ENCODE measurements around the gene PRPF8.

PRPF8 gene

GRCh38 chr17:1624650-1625049, 60.0 kb downstream of the PRPF8 start:
- no peak for DNase-seq

- DNase-seq = no peak
Measured at GRCh38 chr17:1623057-1623630, 61.5 kb downstream of the PRPF8 start.

- DNase-seq = no peak
Measured at GRCh38 chr17:1621273-1621954, 63.3 kb downstream of the PRPF8 start.

DNA sequence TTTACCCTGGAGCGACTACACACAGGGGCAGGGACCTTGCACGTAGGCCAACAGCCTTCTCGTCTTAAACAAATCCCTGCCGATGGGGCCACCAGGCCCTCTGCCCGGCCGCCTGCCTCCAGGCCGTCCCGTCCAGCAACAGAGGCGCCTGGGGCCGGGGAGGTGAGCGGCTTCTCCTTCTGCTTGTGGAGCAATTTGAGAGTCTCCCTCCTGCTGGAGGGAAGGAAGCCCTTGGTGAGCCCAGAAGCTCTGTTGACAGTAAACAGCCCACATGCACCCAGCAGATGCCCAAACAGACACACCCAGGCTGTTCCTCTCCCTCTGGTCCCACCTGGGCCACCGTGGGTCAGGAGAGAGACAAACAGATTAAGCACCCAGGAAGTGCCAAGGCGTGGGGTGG, 64.2 kb downstream of the PRPF8 start:
- no peak for DNase-seq

GRCh38 chr17:1617620-1618174, 67.0 kb downstream of the PRPF8 start:
- no peak for DNase-seq

- no peak for DNase-seq
Measured at GRCh38 chr17:1616101-1616500, 68.6 kb downstream of the PRPF8 start.

DNA sequence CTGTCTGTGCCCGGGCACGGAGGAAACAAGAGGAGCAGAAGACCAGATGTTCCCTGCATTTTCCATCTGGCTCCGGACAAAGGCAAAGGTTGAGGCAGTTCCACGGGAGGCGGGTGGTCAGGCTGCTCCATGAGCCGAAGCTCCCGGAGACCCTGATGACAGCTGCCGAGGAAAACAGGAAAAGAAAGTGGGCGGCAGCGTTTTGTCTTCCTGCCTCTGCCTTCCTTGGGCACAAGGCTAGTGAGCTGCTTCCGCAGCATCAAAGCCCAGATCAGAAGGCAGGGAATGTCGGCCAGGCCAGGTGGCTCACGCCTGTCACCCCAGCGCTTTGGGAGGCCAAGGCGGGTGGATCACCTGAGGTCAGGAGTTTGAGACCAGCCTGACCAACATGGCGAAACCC, 72.3 kb downstream of the PRPF8 start:
- DNase-seq = no peak

- peak; percentile 18 for DNase-seq
Measured at GRCh38 chr17:1611715-1612114, 73.0 kb downstream of the PRPF8 start.

DNA sequence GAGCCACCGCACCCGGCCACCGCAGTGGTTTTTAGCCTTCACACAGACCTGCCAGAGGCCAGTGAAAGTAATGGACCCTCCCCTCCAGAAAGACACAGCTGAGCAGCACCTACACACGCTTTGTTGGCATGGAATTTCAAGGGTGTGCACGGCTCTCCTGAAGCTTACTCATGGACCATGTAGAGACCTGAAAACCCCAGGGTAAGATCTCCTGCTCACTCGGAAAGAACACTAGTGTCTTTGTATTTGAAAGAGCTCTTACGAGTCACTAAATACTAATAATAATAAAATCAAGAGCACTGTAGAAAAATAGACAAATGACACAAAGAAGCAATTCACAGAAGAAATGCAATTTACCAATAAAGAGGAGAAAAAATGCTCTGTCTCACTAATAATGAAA, 76.0 kb downstream of the PRPF8 start:
- DNase-seq = no peak

GRCh38 chr17:1607971-1608320, 76.7 kb downstream of the PRPF8 start:
- DNase-seq = no peak

DNA sequence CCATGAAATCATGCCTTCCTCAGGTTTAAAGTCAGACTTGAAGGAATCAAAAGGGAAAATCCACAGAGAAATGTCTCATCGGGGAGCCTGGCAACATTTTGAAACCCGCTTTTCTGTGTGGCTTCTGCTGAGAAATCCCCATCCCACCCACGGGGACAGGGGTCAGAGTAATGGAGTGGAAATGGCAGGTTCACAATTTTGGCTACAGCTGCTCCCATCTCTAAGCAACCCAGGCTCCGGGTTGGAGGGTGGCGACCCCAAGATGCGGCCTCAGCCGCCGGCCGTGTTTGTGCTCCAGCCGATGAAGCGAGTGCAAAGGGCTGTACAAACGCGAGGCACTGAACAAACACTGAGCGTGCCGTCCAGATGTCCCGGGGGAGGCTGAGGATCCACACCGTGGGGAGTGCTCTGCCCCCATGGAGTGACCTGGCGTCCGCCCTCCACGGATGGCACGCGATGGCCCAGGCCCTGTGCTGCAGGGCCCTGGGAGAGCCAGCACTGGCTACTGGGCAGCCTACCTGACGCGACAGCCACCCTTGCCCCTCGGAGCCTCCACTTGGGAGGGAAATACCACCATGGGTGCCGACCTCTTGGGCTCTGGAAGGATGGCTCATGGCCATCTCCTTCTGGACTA, 78.2 kb downstream of the PRPF8 start:
- no peak for DNase-seq

DNA sequence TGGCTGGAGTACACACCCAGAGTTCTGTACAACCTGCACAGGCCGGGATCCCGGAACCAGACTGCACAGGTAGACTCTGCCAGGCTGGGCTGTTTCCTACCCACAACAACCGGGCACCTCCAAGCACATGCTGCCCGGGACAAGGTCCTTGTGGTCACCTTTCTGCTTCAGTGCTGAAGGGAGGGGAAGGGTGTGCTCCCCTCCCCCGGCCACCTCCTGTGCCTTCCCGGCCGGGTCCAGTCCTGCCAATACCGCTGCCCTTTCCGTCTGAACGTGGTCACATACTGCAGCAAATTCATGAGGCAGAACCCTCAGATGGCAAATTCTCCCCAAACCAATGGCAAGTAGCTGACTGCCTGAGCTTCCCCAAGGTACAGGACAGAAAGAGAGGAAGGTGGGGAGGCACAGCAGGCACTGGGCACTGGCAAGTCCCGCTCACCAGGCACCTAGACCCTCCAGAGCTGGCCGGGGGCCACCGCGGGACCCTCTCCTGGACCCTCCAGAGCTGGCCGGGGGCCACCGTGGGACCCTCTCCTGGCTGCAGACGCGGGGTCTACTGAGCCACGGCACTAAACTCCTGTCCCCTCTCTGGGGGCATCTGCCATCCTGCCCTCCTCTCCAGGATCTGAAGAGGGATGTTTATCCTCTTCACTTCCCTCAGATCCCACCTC, 78.9 kb downstream of the PRPF8 start:
- DNase-seq = no peak

GRCh38 chr17:1604831-1605528, 79.7 kb downstream of the PRPF8 start:
- no peak for DNase-seq

- no peak for DNase-seq
Measured at GRCh38 chr17:1601571-1601970, 83.1 kb downstream of the PRPF8 start.

All from SIG-M5 (cell line).